Spleen (tissue), 7 donors: ENCODE data around the gene PSORS1C2.

Source experiments
- POLR2A ChIP-seq, 3 donors: fragments of 450-650 bp; IDR thresholded peaks; one replicate each; pipeline ENCODE4 v1.5.1; 2017; ENCODE audit warnings: antibody characterized with exemption in 3 of 3, mild to moderate bottlenecking in 1 of 3
- TF ChIP-seq, protein P1 (sequence below), 11 experiments: fragments of 200-600 bp in 7 of 11; fragments of 450-650 bp in 4 of 11; sonication (generic) in 4 of 11; IDR thresholded peaks in 8 of 11; conservative IDR thresholded peaks in 3 of 11; 1 replicate in 7 of 11; 2 replicates in 4 of 11; pipeline versions ENCODE4 v1.4.0 to v1.8.0; 2016 to 2021; ENCODE audit warnings: antibody characterized with exemption in 11 of 11, inconsistent platforms in 4 of 11, mild to moderate bottlenecking in 1 of 11
- donor health status: DM: no; HTN: no; CAD: no; lungs with moderate emphysema.
- donor health status: DM: no; HTN: no; CAD: no.
- donor health status: DM: no; HTN: no; CAD: no.

- TF ChIP-seq, protein P1, sequence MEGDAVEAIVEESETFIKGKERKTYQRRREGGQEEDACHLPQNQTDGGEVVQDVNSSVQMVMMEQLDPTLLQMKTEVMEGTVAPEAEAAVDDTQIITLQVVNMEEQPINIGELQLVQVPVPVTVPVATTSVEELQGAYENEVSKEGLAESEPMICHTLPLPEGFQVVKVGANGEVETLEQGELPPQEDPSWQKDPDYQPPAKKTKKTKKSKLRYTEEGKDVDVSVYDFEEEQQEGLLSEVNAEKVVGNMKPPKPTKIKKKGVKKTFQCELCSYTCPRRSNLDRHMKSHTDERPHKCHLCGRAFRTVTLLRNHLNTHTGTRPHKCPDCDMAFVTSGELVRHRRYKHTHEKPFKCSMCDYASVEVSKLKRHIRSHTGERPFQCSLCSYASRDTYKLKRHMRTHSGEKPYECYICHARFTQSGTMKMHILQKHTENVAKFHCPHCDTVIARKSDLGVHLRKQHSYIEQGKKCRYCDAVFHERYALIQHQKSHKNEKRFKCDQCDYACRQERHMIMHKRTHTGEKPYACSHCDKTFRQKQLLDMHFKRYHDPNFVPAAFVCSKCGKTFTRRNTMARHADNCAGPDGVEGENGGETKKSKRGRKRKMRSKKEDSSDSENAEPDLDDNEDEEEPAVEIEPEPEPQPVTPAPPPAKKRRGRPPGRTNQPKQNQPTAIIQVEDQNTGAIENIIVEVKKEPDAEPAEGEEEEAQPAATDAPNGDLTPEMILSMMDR (IDR thresholded peaks at IDR 0.05 in 8 of 11, conservative IDR thresholded peaks at IDR 0.05 in 3 of 11): no peak
- no peak for TF ChIP-seq POLR2A (IDR thresholded peaks at IDR 0.05)
Measured at GRCh38 chr6:31175971-31176370, 37.1 kb upstream of the PSORS1C2 start.
